Aorta (tissue), 5 donors: Measurements from ENCODE around the gene TSSC4. TPM values are rescaled to one million over a fixed set of nuclear protein-coding genes. Genes with fewer than 3 reads are reported as not detected.
"Not testable (repeated sequence)": the region's sequence is repeated elsewhere in the genome, so short reads cannot be mapped to it uniquely, and the experiment has no call there.

Source experiments
- ATAC-seq: fragments of 200-7000 bp; cut with Tn5 transposase; one replicate; pipeline ENCODE4 v1.9.1; 2022; ENCODE audit warnings: moderate library complexity; ENCODE audit not compliant: low FRiP score
- DNase-seq, 2 donors: peaks; one replicate each; pipeline ENCODE4 v3.0.0-alpha.2; 2020
- H3K27ac ChIP-seq, 2 donors: one replicate each; pipeline ENCODE4 v1.5.1; 2013; ENCODE audit warnings: low read length in 2 of 2, mild to moderate bottlenecking in 2 of 2, moderate library complexity in 2 of 2, control low read depth in 1 of 2, inconsistent platforms in 1 of 2, low read depth in 1 of 2
- H3K27me3 ChIP-seq, 2 donors: one replicate each; pipeline ENCODE4 v1.6.1; 2013; ENCODE audit warnings: control low read depth in 1 of 2, low read length in 1 of 2, mild to moderate bottlenecking in 1 of 2, moderate library complexity in 1 of 2; ENCODE audit not compliant: insufficient read depth in 2 of 2, control insufficient read depth in 1 of 2
- H3K36me3 ChIP-seq, 2 donors: one replicate each; pipeline ENCODE4 v1.6.1; 2013; ENCODE audit warnings: control low read depth in 1 of 2, low read length in 1 of 2, mild to moderate bottlenecking in 1 of 2; ENCODE audit not compliant: insufficient read depth in 2 of 2, control insufficient read depth in 1 of 2
- H3K4me1 ChIP-seq, 2 donors: one replicate each; pipeline ENCODE4 v1.6.1; 2013; ENCODE audit warnings: low read length in 2 of 2, control low read depth in 1 of 2, mild to moderate bottlenecking in 1 of 2, moderate library complexity in 1 of 2; ENCODE audit not compliant: insufficient read depth in 2 of 2, control insufficient read depth in 1 of 2
- H3K4me3 ChIP-seq, 2 donors: one replicate each; pipeline ENCODE4 v1.5.1; 2013; ENCODE audit warnings: low read length in 2 of 2, control low read depth in 1 of 2, mild to moderate bottlenecking in 1 of 2
- H3K9me3 ChIP-seq: one replicate; pipeline ENCODE4 v1.6.1; 2013; ENCODE audit warnings: mild to moderate bottlenecking, low read length; ENCODE audit not compliant: control insufficient read depth
- WGBS, 2 donors: extraction: QIAGEN DNeasy Blood & Tissue Kit; methylation state at CpG; one replicate each; pipeline ENCODE4 v1.1.7; 2013; 5-methylcytosine and 5-hydroxymethylcytosine counted together
- intact Hi-C, 2 donors: fragments of 100-400 bp; cut with DNase I; formaldehyde crosslinking; loops; one replicate each; pipeline versions ENCODE4 v1.14.2 to v1.15.0; 2022
- long read RNA-seq, 2 donors: library from polyadenylated mRNA; unstranded; transcript quantifications; one replicate each; pipeline ENCODE4 v2.0.0, GENCODE V29; 2020 to 2021
- polyA plus RNA-seq, 2 donors: library from polyadenylated mRNA; stranded (reverse); fragments of 200-250 nt; gene quantifications; one replicate each; pipeline ENCODE4 v1.2.3, GENCODE V29; 2013
- total RNA-seq, 2 donors: library from RNA; stranded (reverse); fragmentation: NEBNext Ultra II Directional; extraction: Animal tissue kit (Norgen Biotek cat#: 25700); gene quantifications; one replicate each; pipeline ENCODE4 v1.2.1, GENCODE V29; 2021
- donor health status: healthy with polysubstance abuse.
- donor health status: Bipolar disorder and iron deficiency.
- donor health status: DM: no; HTN: no; CAD: no.
- donor health status: DM: no; HTN: no; CAD: no.
- donor health status: DM: yes; HTN: yes; CAD: no.

The TSSC4 gene
- total RNA-seq (10 to 100 TPM; 35.2 to 44.3 TPM), polyA plus RNA-seq (10 to 100 TPM; 42.9 to 64.4 TPM)
- long read RNA-seq, donor 1, transcript TSSC4-203 (4 exons, 1,544 nt) = minor isoform, 9 of 225 reads
- long read RNA-seq, donor 1, transcript TSSC4-210 (2 exons, 912 nt) = minor isoform, 12 of 225 reads
- long read RNA-seq, donor 1, transcript TSSC4-201 (3 exons, 1,686 nt) = major isoform, 192 of 225 reads
- long read RNA-seq, donor 1, partial matches to known transcripts = 7 of 225 reads
- long read RNA-seq, donor 1, other reads (novel, unspliced or antisense) = 1 of 225 reads
- long read RNA-seq, donor 2, transcript TSSC4-201 (3 exons, 1,686 nt) = major isoform, 27 of 36 reads
- long read RNA-seq, donor 2, transcript TSSC4-210 (2 exons, 912 nt) = minor isoform, 5 of 36 reads
- long read RNA-seq, donor 2, partial matches to known transcripts = 0 of 36 reads
- long read RNA-seq, donor 2, other reads (novel, unspliced or antisense) = 2 of 36 reads

DNA sequence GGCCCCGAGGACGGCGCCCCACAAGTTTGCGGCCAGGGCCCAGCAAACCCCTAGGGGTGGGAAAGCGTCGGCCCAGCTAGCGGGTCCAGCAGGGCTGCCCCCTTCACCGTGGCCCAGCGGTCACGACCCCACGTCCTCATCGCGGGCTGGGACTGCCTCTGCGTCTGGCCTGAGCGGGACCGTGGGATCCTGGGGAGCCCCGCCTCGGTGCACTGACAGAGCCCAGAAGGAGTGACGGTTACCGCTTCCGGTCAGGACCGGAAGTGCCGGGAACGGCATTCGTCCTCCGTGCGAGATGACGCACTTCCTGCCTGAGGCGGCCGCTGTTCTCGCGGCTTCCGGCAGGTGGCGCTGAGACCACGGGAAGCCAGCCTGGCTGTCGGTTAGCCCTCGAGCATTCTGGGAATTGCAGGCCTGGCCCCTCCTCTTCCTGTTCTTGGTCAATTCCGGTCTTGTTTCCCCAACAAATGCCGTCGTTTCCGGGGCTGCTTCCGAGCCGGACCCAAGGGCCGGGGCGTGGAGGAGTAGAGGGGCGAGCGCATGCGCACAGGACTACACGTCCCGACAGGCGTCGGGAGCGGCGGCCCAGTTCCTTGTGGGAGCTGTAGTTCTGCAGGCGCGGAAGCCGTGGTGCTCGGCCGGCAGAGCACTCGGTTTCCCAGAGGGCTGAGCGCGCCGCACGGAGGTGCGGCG is at the start of gene TSSC4:
TSS of gene TSSC4 (plus strand) at position 682 of the 693 bp plus-strand sequence. CDS start 1,884 bp downstream, outside the sequence.
- DNase-seq = peak; percentile 100
- no peaks in the 10 kb centered on the region for H3K4me1 ChIP-seq
- 0% methylated on average over 59 to 66 of the region's 66 CpGs for WGBS, 2 donors
- H3K4me3 ChIP-seq = peak within 1 kb of the TSS; percentile 68 to 72
- H3K9me3 ChIP-seq = no peaks in the 10 kb centered on the region
- ATAC-seq = peak; percentile 95
- peak within 1 kb of the TSS; percentile 87 to 95 for H3K27ac ChIP-seq
- intact Hi-C loops = loop anchor here in 1 of 2 donors (1.0 to 5.0 kb wide), 4 partner anchors 17 to 1123 kb away; partner anchors contain the start of gene CD81
- no peaks in the 10 kb centered on the region for H3K27me3 ChIP-seq
- H3K36me3 ChIP-seq = peaks cover 0 to 3% of the 10 kb centered on the region in 2 donors

DNA sequence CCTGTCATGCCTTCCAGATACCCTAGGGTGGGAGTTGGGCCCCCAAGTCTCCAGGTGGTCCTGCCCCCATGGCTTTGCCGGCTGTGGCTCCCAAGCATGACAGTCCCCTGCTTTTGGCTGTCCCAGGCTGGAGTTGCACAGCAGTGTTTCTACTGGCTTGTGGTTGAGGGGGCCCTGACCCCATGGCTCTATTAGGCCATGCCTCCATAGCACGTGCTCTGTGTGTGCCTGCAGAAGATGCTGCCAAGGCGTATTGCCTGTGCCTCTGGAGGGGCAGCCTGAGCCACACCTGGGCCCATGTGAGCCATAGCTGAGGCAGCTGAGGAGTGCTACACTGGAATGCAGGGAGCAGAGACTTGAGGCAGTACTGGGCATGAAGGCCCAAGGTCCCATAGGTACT is 48.8 kb upstream of the TSSC4 start:
- intact Hi-C loops = no loop called here
- H3K4me3 ChIP-seq = no peak overlapping the region
- no peak for ATAC-seq
- peaks cover 3% of the 10 kb centered on the region for H3K9me3 ChIP-seq
- no peak overlapping the region for H3K27ac ChIP-seq
- WGBS, 2 donors = 72 to 86% methylated on average over 3 of the region's 3 CpGs
- H3K27me3 ChIP-seq = no peaks in the 10 kb centered on the region
- no peak for DNase-seq
- H3K4me1 ChIP-seq = no peaks in the 10 kb centered on the region
- no peaks in the 10 kb centered on the region for H3K36me3 ChIP-seq

DNA sequence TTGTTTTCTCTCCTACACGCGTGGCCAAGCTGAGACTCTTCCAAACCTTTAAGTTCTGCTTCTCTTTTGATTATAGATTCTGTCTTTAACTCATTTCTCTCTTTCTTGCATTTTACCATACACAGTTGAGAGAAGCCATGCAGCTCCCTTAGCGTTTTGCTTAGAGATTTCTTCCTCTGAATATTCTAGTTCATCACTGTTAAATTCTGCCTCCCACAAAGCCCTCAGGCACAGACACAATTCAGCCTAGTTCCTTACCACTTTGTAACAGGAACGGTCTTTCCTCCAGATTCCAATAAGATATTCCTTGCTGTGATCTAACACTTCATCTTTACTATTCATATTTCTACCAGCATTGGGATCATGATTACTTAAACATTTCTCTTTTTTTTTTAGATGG is 48.1 kb upstream of the TSSC4 start:
- Histone ChIP-seq H3K36me3 (no peaks in the 10 kb centered on the region), H3K27ac (no peak overlapping the region), H3K9me3 (peaks cover 3% of the 10 kb centered on the region), H3K4me3 (no peak overlapping the region), H3K4me1 (no peaks in the 10 kb centered on the region), H3K27me3 (no peaks in the 10 kb centered on the region)
- 88 to 89% methylated on average over 4 of the region's 4 CpGs for WGBS, 2 donors
- intact Hi-C loops = no loop called here
- DNase-seq (no peak), ATAC-seq (no peak)

DNA sequence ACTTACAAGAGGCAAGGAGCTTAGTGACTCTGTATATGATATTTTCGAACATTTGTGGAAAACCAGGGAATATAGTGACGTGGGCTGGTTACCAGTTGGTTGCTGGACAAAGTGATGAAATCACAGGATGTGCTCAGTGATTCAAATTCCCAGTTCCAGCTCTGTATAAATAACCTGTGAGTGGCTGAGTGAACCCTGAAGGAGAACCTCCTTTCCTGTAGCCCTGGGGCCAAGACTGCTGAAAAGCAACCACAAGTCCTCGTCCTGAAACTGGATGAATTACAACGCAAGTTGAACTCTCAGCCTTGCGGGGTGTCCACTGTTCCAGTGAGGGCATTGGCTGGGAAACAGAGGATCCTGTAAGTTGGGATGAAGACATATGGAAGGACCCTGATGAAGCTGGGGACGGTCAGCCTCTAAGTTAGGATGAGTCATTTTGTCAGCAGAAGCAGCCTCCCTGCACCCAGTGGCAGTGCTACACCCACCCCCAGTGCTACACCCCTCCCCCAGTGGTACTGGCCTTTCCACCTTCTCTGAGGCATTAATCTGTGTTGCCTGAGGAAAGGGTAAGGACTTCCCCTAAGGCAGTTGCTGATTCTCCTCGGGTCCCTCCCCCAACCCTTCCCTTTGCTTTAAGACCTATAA is 45.4 kb upstream of the TSSC4 start:
- WGBS, 2 donors = 78 to 84% methylated on average over 7 of the region's 7 CpGs
- ATAC-seq = no peak
- Histone ChIP-seq H3K27me3 (no peaks in the 10 kb centered on the region), H3K27ac (no peak overlapping the region), H3K9me3 (no peaks in the 10 kb centered on the region), H3K4me3 (no peak overlapping the region), H3K4me1 (no peaks in the 10 kb centered on the region), H3K36me3 (no peaks in the 10 kb centered on the region)
- DNase-seq = no peak
- intact Hi-C loops = no loop called here

DNA sequence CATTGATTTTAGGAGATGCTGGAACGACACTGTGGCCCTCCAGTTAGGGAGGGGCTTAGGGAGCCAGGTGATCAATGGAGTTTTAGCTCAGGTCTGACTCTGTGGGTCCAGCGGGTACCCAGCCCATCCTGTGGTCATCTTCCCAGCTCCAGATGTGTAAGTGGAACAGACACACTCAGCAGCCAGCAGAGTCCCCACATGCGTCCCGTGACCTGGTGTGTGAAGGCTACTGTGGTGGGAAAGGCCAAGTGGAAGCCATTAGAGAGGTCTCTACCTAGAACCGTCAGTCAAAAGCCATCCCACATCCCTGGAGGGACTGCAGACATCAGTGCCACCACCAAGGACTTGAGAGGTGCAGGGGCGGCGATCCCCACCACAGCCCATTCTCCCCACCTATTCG is 43.3 kb upstream of the TSSC4 start:
- peak; percentile 16 for ATAC-seq
- no peak overlapping the region for H3K27ac ChIP-seq
- intact Hi-C loops = no loop called here
- H3K27me3 ChIP-seq = no peaks in the 10 kb centered on the region
- no peaks in the 10 kb centered on the region for H3K9me3 ChIP-seq
- H3K4me3 ChIP-seq = no peak overlapping the region
- no peaks in the 10 kb centered on the region for H3K36me3 ChIP-seq
- no peaks in the 10 kb centered on the region for H3K4me1 ChIP-seq
- 72 to 81% methylated on average over 8 of the region's 8 CpGs for WGBS, 2 donors
- DNase-seq = no peak

DNA sequence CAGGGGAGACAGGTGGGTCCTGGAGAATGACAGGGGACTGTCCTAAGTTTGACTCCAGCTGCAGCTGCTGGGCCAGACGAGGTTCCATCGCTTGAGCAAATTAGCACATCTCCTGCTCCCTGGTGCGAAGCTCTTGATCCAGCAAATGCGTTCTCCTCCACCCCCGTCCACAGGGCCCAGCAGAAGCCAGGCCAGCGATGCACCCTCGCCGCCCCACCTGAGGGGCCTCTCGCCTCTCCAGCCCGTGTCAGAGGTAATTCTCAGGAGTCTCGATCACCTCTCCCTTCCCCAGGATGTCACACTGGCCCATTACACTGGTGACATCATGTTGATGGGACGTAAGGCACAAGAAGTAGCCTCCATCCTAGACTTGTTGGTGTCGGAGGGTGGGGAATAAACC is 42.9 kb upstream of the TSSC4 start:
- DNase-seq, H3K4me1 ChIP-seq, H3K4me3 ChIP-seq, H3K9me3 ChIP-seq, H3K27ac ChIP-seq, intact Hi-C loops, H3K27me3 ChIP-seq, H3K36me3 ChIP-seq: not testable (repeated sequence)
- ATAC-seq = peak; percentile 8
- WGBS, 2 donors = 95 to 98% methylated on average over 13 of the region's 13 CpGs

DNA sequence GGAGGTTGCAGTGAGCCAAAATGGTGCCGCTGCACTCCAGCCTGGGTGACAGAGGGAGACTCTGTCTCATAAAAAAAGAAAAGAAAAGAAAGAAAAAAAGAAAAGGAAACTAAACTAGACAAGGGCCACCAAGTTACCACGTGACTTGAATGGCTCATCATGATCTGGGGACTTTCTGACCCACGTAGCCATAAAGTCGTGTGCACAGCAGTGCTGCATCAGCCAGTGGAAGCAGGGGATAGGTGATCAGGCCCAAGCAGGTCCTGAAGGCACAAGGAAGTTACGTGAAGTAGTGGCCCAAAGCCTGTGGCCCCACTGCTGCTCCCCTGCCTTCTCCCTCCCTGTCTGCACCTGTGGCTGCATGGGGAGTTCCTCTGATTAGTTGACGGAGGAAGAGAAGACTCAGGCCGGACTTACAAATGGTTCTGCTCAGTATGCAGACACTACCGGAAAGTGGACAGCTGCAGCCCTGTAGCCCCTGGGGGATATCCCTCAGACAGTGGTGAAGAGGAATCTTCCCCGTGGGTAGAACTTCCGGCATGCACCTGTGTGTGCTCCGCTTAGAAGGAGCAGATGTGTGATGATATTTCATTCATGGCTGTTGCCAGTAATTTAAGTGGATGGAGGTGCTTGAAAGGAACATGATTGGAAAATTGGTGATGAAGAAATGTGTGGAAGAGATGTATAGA is 41.7 kb upstream of the TSSC4 start:
- intact Hi-C loops = no loop called here
- H3K9me3 ChIP-seq = no peaks in the 10 kb centered on the region
- ATAC-seq = no peak

DNA sequence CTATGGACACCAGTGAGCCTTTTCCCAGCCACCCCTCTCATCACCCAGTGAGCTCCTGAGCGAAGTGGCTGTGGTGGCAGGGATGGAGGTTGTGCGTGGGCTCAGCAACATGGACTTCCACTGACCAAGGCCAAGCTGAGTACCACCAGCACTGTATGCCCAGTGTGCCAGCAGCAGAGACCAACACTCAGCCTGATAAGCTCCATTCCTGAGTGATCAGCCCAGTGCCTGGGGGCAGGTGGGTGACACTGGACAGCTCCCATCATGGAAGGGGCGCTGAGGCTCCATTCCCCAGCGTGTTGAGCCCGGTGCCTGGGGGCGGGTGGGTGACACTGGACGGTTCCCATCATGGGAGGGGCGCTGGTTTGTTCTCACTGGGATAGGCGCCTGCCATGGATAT is 41.0 kb upstream of the TSSC4 start:
- 96 to 99% methylated on average over 9 of the region's 9 CpGs for WGBS, 2 donors
- Histone ChIP-seq H3K9me3 (no peaks in the 10 kb centered on the region), H3K4me3 (no peak overlapping the region), H3K27me3 (no peaks in the 10 kb centered on the region), H3K36me3 (no peaks in the 10 kb centered on the region), H3K27ac (no peak overlapping the region), H3K4me1 (no peaks in the 10 kb centered on the region)
- no peak for ATAC-seq
- DNase-seq = no peak
- intact Hi-C loops = no loop called here

More for the DNA sequence above, 41.7 kb upstream of the TSSC4 start:
- DNase-seq = no peak
- no peaks in the 10 kb centered on the region for H3K36me3 ChIP-seq
- H3K27ac ChIP-seq = no peak overlapping the region
- H3K4me3 ChIP-seq = no peak overlapping the region
- 95 to 96% methylated on average over 11 of the region's 11 CpGs for WGBS, 2 donors
- no peaks in the 10 kb centered on the region for H3K27me3 ChIP-seq
- no peaks in the 10 kb centered on the region for H3K4me1 ChIP-seq
